ENCODE measurements around the gene FMN1. TPM values are rescaled to one million over a fixed set of nuclear protein-coding genes. Genes with fewer than 3 reads are reported as not detected.

The FMN1 gene
- total and polyA plus RNA-seq, 2 of the 8 experiments (the other 6 are each of a cell fraction or from before 2014, with no cell fraction given) = 0.27 to 3.7 TPM

- WGBS, 2 experiments (ENCODE audit: extremely low coverage in 1 of 2, insufficient coverage in 1 of 2, insufficient read length in 1 of 2, insufficient replicate concordance in 2 of 2, low coverage in 1 of 2, low lambda C conversion rate in 2 of 2, missing lambda C conversion rate in 1 of 2) = 92% methylated on average over 4 of the region's 4 CpGs; no CpG with 5 or more reads in 1 of the 2 experiments
- H3K14ac ChIP-seq (ENCODE audit: insufficient read length) = no peak overlapping the region
- no peaks in the 10 kb centered on the region for H4K20me1 ChIP-seq (replicated peaks in 1 of 2; ENCODE audit: control insufficient read depth in 1 of 2, insufficient read depth in 2 of 2, low read length in 2 of 2)
- no peak overlapping the region for H3K23ac ChIP-seq (ENCODE audit: insufficient read length)
- H3K9me3 ChIP-seq (ENCODE audit: insufficient read depth in 2 of 2, low read depth in 1 of 2, low read length in 1 of 2) = no peaks in the 10 kb centered on the region
- no peaks in the 10 kb centered on the region for H3K36me3 ChIP-seq (ENCODE audit: control insufficient read depth in 2 of 4, insufficient read depth in 4 of 4, low read length in 3 of 4)
- H4K5ac ChIP-seq (ENCODE audit: insufficient read length, low read depth, low read length) = no peak overlapping the region
- H3K79me2 ChIP-seq (ENCODE audit: control insufficient read depth in 1 of 2, insufficient read depth in 2 of 2, low read length in 2 of 2) = no peaks in the 10 kb centered on the region
- H3K56ac ChIP-seq (replicated peaks; ENCODE audit: insufficient read length, low read depth, low read length) = no peak overlapping the region
- no peak overlapping the region for H2BK5ac ChIP-seq (ENCODE audit: low read depth, low read length)
- no peaks in the 10 kb centered on the region for H3K4me1 ChIP-seq (replicated peaks in 1 of 4; ENCODE audit: control insufficient read depth in 3 of 4, insufficient read depth in 4 of 4, low read length in 3 of 4)
- no peak overlapping the region for H2BK15ac ChIP-seq (ENCODE audit: low read length)
- no peak overlapping the region for H3K4me3 ChIP-seq (ENCODE audit: extremely low read depth in 1 of 4, insufficient read depth in 2 of 4, low read depth in 3 of 4, low read length in 4 of 4)
- H3K4ac ChIP-seq (replicated peaks; ENCODE audit: insufficient read length, low read depth, low read length) = no peak overlapping the region
- H2AK5ac ChIP-seq (ENCODE audit: low read depth, low read length) = no peak overlapping the region
- H4K8ac ChIP-seq (ENCODE audit: extremely low read depth, insufficient read depth, low read length) = no peak overlapping the region
- CTCF ChIA-PET (ENCODE audit: partially characterized antibody) = interaction anchor here (1.0 kb wide), 1 partner anchor 21 kb away, joined by 4 read pairs; no protein-coding TSS in a partner anchor
- peak overlapping the region in 1 of 4 experiments; percentile 34; a peak in 1 of 7 replicates for H3K9ac ChIP-seq (replicated peaks in 1 of 4; ENCODE audit: extremely low read depth in 1 of 4, low read depth in 3 of 4, low read length in 3 of 4)
- H2AFZ ChIP-seq (ENCODE audit: low read length) = no peak overlapping the region
- H2BK12ac ChIP-seq (ENCODE audit: low read depth, low read length) = no peak overlapping the region
- no peak overlapping the region for H4K91ac ChIP-seq (replicated peaks; ENCODE audit: insufficient read length, low read length)
- no peaks in the 10 kb centered on the region for H3K23me2 ChIP-seq (ENCODE audit: low read depth, low read length)
- POLR2A ChIA-PET (ENCODE audit: partially characterized antibody) = no interaction called here
- H3K4me2 ChIP-seq (ENCODE audit: insufficient read depth in 1 of 2, low read depth in 2 of 2, low read length in 2 of 2) = no peak overlapping the region
- FAIRE-seq = no peak
- no peak overlapping the region for H3K27ac ChIP-seq (ENCODE audit: low read depth, low read length)
- no peaks in the 10 kb centered on the region for H3K79me1 ChIP-seq (ENCODE audit: low read depth, low read length)
- no peak overlapping the region for H3K18ac ChIP-seq (ENCODE audit: extremely low read depth, low read length)
- no peak overlapping the region for H2BK20ac ChIP-seq (ENCODE audit: low read length)
- H2BK120ac ChIP-seq (replicated peaks; ENCODE audit: low read depth, low read length) = no peak overlapping the region
- no peak for DNase-seq (ENCODE audit: low read depth in 1 of 2, low spot score in 2 of 2)
- H3K27me3 ChIP-seq (replicated peaks in 1 of 4; ENCODE audit: control insufficient read depth in 3 of 4, extremely low read depth in 1 of 4, insufficient read depth in 3 of 4, low read length in 3 of 4) = no peaks in the 10 kb centered on the region
- TF ChIP-seq RBBP5 (IDR thresholded peaks at IDR 0.05; ENCODE audit: borderline replicate concordance, low read depth, low read length) = no peak
- no peak for TF ChIP-seq SP1 (IDR thresholded peaks at IDR 0.05; ENCODE audit: low read depth, low read length)
- TF ChIP-seq GTF2F1 (IDR thresholded peaks at IDR 0.05; ENCODE audit: borderline replicate concordance, low read depth, low read length) = no peak
- no peak for TF ChIP-seq NRF1 (IDR thresholded peaks at IDR 0.05; ENCODE audit: low read depth, low read length)
- no peak for TF ChIP-seq SP2 (IDR thresholded peaks at IDR 0.05; ENCODE audit: low read length)
- no peak for TF ChIP-seq SAP30 (IDR thresholded peaks at IDR 0.05; ENCODE audit: insufficient read depth, insufficient replicate concordance, low read length)
- TF ChIP-seq CHD1 (IDR thresholded peaks at IDR 0.05; ENCODE audit: low read depth, low read length) = no peak
- no peak for TF ChIP-seq RXRA (IDR thresholded peaks at IDR 0.05; ENCODE audit: insufficient read depth, low read depth, low read length)
- no peak for TF ChIP-seq BCL11A (IDR thresholded peaks at IDR 0.05; ENCODE audit: low read depth in 2 of 2, low read length in 2 of 2)
- TF ChIP-seq TCF12 (IDR thresholded peaks at IDR 0.05; ENCODE audit: low read depth, low read length) = no peak
- no peak for TF ChIP-seq POLR2AphosphoS5 (IDR thresholded peaks at IDR 0.05; ENCODE audit: low read depth, low read length)
- no peak for TF ChIP-seq PHF8 (conservative IDR thresholded peaks at IDR 0.05; ENCODE audit: low read depth, low read length)
- TF ChIP-seq, protein P1, sequence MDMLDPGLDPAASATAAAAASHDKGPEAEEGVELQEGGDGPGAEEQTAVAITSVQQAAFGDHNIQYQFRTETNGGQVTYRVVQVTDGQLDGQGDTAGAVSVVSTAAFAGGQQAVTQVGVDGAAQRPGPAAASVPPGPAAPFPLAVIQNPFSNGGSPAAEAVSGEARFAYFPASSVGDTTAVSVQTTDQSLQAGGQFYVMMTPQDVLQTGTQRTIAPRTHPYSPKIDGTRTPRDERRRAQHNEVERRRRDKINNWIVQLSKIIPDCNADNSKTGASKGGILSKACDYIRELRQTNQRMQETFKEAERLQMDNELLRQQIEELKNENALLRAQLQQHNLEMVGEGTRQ (IDR thresholded peaks at IDR 0.05; ENCODE audit: low read length) = no peak
- no peak for TF ChIP-seq KDM1A (IDR thresholded peaks at IDR 0.05; ENCODE audit: borderline replicate concordance, low read length)
- no peak for TF ChIP-seq TBP (IDR thresholded peaks at IDR 0.05; ENCODE audit: low read depth, low read length)
Measured at GRCh38 chr15:32823750-32824149, 370.8 kb downstream of the FMN1 start.
